SKM-1 treated with dmso at 0.1 percent for 144 hours (cell line): Measurements from ENCODE around the gene TRIM24.
"Not testable (repeated sequence)": the region's sequence is repeated elsewhere in the genome, so short reads cannot be mapped to it uniquely, and the experiment has no call there.

Experiments used
- DNase-seq: peaks from one replicate; lab custom pipeline; 2025; ENCODE audit not compliant: unreplicated experiment; lab: John Stamatoyannopoulos, UW

Gene TRIM24

GRCh38 chr7:138459413-138460175, 465 bp upstream of the TRIM24 start:
- peak; percentile 97 for DNase-seq

- peak; percentile 34 for DNase-seq
Measured at GRCh38 chr7:138460649-138461607, 869 bp downstream of the TRIM24 start.

- not testable (repeated sequence) for DNase-seq
Measured at GRCh38 chr7:138463291-138463618, 3.2 kb downstream of the TRIM24 start.

- no peak for DNase-seq
Measured at GRCh38 chr7:138465046-138465445, 5.0 kb downstream of the TRIM24 start.

GRCh38 chr7:138466069-138466756, 6.2 kb downstream of the TRIM24 start:
- not testable (repeated sequence) for DNase-seq

- DNase-seq, result no peak
Measured at GRCh38 chr7:138468244-138469123, 8.4 kb downstream of the TRIM24 start.

GRCh38 chr7:138470391-138471157, 10.5 kb downstream of the TRIM24 start:
- DNase-seq, result no peak

- DNase-seq, result no peak
Measured at GRCh38 chr7:138472292-138473079, 12.4 kb downstream of the TRIM24 start.

- no peak for DNase-seq
Measured at GRCh38 chr7:138475377-138475776, 15.3 kb downstream of the TRIM24 start.

- no peak for DNase-seq
Measured at GRCh38 chr7:138477081-138477578, 17.1 kb downstream of the TRIM24 start.

GRCh38 chr7:138477581-138477980, 17.5 kb downstream of the TRIM24 start:
- no peak for DNase-seq

GRCh38 chr7:138478499-138478908, 18.4 kb downstream of the TRIM24 start:
- DNase-seq, result no peak

GRCh38 chr7:138480527-138480926, 20.5 kb downstream of the TRIM24 start:
- no peak for DNase-seq

GRCh38 chr7:138481447-138482380, 21.7 kb downstream of the TRIM24 start:
- no peak for DNase-seq

GRCh38 chr7:138483531-138483930, 23.5 kb downstream of the TRIM24 start:
- no peak for DNase-seq

- DNase-seq, result not testable (repeated sequence)
Measured at GRCh38 chr7:138485508-138485907, 25.4 kb downstream of the TRIM24 start.

GRCh38 chr7:138489139-138489538, 29.1 kb downstream of the TRIM24 start:
- not testable (repeated sequence) for DNase-seq
